ENCODE measurements around the gene SESN1.

Gene SESN1

DNA sequence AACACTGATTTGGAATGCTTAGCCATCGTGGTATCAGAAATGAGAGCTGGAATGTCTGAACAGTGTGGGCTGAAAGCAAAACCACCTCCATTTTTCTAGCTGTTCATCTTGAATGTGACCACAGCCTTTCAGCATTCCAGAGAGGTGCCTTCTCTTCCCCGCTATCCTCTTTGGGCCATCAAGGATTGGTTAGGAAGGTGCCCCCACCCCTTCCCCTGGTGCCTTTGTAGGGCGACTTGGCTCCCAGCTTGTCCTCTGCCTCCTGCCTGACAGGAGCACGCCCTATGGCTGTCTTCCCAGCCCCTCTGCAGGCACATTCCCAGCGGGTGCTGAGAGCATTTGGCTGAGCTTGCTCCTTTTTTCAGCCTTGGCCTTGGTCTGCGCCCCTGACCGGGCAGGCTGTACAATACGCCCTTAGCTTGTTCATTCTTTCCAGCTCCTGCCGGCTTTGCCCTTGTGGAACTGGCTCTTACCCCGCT lies 148.9 kb downstream of the SESN1 start:
- peak overlapping the region; percentile 31 to 36 for H3K4me3 ChIP-seq
- peak; percentile 77 to 94 for DNase-seq
- TF ChIP-seq, protein P1, sequence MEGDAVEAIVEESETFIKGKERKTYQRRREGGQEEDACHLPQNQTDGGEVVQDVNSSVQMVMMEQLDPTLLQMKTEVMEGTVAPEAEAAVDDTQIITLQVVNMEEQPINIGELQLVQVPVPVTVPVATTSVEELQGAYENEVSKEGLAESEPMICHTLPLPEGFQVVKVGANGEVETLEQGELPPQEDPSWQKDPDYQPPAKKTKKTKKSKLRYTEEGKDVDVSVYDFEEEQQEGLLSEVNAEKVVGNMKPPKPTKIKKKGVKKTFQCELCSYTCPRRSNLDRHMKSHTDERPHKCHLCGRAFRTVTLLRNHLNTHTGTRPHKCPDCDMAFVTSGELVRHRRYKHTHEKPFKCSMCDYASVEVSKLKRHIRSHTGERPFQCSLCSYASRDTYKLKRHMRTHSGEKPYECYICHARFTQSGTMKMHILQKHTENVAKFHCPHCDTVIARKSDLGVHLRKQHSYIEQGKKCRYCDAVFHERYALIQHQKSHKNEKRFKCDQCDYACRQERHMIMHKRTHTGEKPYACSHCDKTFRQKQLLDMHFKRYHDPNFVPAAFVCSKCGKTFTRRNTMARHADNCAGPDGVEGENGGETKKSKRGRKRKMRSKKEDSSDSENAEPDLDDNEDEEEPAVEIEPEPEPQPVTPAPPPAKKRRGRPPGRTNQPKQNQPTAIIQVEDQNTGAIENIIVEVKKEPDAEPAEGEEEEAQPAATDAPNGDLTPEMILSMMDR (IDR thresholded peaks at IDR 0.05): no peak
- H3K36me3 ChIP-seq: no peaks in the 10 kb centered on the region
- intact Hi-C loops (cut with DNase I; ENCODE audit: low total_unique reads): loop anchor here (5.0 kb wide), 1 partner anchor 62 kb away; no protein-coding TSS in a partner anchor
- H3K27me3 ChIP-seq: no peaks in the 10 kb centered on the region
- H3K27ac ChIP-seq: peak overlapping the region; percentile 81 to 84
- peaks cover 0 to 59% (median 45%) of the 10 kb centered on the region in 4 donors for H3K4me1 ChIP-seq
- no peaks in the 10 kb centered on the region for H3K9me3 ChIP-seq

DNA sequence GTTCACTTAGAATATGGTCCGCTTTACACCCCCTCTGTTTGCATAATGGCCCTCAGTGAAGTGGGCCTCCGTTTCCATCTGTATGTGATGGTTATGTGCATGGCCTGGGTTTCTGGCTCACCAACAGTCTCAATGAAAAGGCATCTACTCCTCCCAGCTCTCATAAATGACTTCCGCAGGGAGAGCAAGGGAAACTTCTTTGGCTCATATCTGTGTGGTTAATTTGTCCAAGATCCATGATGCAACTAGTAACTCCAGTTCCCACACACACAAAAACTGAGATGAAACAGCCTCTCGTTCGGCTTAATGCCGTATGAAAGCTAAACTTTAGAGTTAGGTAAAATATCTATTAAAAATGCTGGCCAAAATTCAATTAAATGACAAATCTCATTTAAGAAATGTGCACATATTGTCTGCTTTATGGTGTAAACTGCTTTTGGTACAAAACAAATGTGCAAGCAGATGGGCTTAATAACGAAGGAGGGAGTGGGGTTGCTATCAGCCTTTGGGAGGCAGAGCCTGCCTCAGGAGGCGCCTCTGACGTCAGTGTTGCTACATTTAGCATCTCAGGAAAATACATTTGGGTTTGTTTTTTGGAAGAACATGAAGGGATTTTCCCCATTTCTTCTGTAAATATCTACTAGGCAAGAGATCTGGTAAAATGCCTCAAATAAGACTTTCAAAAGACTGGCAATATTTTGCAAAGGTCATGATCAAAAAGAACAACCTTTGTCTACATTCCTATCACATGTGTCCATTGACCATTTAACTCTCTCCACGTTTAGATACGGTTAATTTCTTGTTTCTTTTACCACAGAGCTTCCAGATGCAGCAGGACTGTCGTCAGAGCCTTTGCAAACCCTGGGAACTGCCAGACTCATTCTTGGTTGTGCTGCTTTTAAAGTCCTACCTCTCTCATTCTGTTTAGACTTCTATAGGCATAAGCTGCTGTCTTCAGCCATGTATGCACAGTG lies 149.7 kb downstream of the SESN1 start:
- TF ChIP-seq, protein P1 (IDR thresholded peaks at IDR 0.05): no peak
- H3K9me3 ChIP-seq: no peaks in the 10 kb centered on the region
- H3K27me3 ChIP-seq: no peaks in the 10 kb centered on the region
- no peaks in the 10 kb centered on the region for H3K36me3 ChIP-seq
- peaks cover 0 to 59% (median 45%) of the 10 kb centered on the region in 4 donors for H3K4me1 ChIP-seq
- intact Hi-C loops (cut with DNase I; ENCODE audit: low total_unique reads): loop anchor here (5.0 kb wide), 1 partner anchor 62 kb away; no protein-coding TSS in a partner anchor
- H3K4me3 ChIP-seq: peak overlapping the region; percentile 31 to 36
- H3K27ac ChIP-seq: peak overlapping the region; percentile 81 to 84
- peak; percentile 60 to 77 for DNase-seq

GRCh38 chr6:108944071-108944470 lies 150.6 kb downstream of the SESN1 start:
- intact Hi-C loops (cut with DNase I; ENCODE audit: low total_unique reads): no loop called here
- no peak overlapping the region for H3K4me3 ChIP-seq
- no peak for DNase-seq
- H3K27ac ChIP-seq: peak overlapping the region; percentile 81 to 84
- no peaks in the 10 kb centered on the region for H3K36me3 ChIP-seq
- TF ChIP-seq, protein P1 (IDR thresholded peaks at IDR 0.05): no peak
- no peaks in the 10 kb centered on the region for H3K9me3 ChIP-seq
- H3K27me3 ChIP-seq: no peaks in the 10 kb centered on the region
- peaks cover 0 to 59% (median 45%) of the 10 kb centered on the region in 4 donors for H3K4me1 ChIP-seq

DNA sequence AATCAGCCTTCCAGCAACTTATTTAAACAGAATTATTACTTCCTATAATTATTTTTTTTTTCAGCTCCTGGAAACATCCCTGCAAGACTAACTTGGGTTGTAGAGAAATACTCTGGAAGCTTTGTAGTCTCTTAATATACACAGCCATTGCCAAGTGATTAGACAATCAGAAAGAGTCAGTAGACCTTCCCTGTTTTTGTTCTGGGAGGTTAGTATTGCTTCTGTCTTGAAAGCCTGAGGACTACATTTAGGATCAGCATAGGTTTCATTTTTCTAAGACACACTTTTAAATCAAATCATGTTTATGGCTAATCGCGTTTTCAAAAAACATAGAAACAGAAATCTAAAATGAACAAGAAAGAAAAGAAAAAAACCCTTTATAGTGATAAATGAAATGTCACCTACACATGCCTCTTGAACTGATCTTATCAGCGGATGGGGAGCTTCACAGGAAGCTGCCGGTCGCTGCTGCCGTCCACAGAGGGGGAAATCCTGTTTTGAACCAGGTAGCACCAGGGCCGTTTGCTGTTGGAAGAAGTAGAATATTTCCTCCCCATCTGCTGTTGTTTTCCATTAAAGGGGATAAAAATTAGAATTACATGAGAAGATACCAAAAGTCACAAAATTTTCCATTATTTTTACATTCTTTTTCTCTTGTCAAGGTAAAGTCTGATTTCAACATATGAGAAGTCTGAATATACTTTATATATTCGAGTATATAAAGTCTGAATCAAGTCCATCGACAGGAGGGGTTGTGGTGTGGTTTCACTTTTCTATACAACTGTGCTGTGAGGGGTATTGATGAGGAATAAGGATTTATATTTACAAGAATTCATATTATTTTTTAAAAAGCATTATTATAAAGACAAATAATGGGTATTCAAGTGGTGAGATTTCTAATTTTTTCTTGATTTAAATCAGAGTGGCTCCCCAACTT lies 151.8 kb downstream of the SESN1 start:
- Histone ChIP-seq H3K36me3 (no peaks in the 10 kb centered on the region), H3K27ac (peak overlapping the region; percentile 81 to 84), H3K27me3 (no peaks in the 10 kb centered on the region), H3K4me1 (peaks cover 0 to 46% (median 34%) of the 10 kb centered on the region in 4 donors), H3K9me3 (no peaks in the 10 kb centered on the region), H3K4me3 (no peak overlapping the region)
- intact Hi-C loops (cut with DNase I; ENCODE audit: low total_unique reads): no loop called here
- TF ChIP-seq, protein P1 (IDR thresholded peaks at IDR 0.05): no peak
- DNase-seq: no peak

GRCh38 chr6:108941859-108942258 lies 152.8 kb downstream of the SESN1 start:
- Histone ChIP-seq H3K27me3 (no peaks in the 10 kb centered on the region), H3K9me3 (no peaks in the 10 kb centered on the region), H3K27ac (no peak overlapping the region), H3K36me3 (no peaks in the 10 kb centered on the region), H3K4me1 (peaks cover 0 to 36% (median 25%) of the 10 kb centered on the region in 4 donors), H3K4me3 (no peak overlapping the region)
- no peak for DNase-seq
- TF ChIP-seq, protein P1 (IDR thresholded peaks at IDR 0.05): no peak
- intact Hi-C loops (cut with DNase I; ENCODE audit: low total_unique reads): no loop called here
